ENCODE results near the gene CDKL1.
"Not testable (repeated sequence)": the region's sequence is repeated elsewhere in the genome, so short reads cannot be mapped to it uniquely, and the experiment has no call there.

Gene CDKL1

DNA sequence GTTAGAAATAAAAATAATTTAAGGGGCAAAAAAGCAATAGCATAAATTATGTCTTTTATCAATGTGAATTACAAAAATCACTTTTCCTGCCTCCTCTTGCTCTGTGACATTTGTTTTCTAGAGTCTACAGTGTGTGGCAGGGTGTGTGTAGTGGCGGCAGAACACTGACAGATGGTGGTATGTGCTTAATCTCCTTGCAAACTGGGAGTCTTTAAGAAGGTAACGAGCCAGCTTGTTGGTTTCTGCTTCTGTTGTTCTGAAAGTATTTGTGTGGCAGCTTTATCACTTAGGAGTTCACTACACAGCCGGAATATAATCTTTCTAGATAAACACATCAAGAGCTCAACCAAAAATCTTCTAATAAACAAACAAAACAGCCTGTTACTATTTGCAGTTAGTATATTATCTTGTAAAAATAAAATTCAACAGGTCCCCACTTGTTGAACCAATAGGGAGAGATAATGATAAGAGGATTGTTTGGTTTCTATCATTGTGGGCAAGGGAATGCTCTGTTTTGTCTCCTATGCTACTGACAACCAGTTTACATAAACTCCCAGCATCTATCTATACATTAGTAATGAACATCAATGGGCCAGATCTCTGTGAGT, 13.0 kb downstream of the CDKL1 start:
- DNase-seq: no peak

DNA sequence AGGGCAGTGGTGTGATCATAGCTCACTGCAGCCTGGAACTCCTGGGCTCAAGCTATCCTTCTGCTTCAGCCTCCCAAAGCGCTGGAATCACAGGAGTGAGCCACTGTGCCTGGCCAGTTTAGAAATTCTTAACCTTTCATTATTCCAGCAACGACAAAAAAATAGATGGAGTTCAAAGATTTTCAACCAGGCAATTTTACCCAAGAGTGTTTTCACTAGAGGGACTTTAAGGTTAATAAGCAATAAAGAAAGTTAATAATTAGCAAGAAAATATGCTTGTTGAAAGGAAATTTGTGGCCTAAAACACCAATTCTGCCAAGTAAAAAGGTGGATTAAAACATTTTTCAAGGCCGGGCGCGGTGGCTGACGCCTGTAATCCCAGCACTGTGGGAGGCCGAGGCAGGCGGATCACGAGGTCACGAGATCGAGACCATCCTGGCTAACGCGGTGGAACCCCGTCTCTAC, 14.8 kb downstream of the CDKL1 start:
- DNase-seq: no peak

DNA sequence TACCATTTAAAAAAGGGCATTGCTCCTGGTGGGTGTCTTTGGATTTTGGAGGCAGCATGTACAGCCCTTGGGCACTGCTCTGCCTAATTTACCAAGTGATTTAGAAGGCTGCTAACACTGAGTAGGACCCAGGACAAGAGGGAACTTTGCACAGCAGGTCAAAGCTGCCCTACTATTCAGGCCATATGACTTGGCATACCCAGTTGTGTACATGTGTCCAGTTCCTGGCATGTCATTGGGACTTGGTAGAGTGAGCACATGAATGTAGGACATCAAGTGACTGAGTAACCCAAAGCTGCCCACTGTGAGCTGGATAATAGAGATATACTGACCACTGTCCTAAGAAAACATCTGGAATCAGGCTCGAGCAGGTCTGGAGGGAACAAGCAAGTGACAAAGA, 15.7 kb downstream of the CDKL1 start:
- DNase-seq: no peak

DNA sequence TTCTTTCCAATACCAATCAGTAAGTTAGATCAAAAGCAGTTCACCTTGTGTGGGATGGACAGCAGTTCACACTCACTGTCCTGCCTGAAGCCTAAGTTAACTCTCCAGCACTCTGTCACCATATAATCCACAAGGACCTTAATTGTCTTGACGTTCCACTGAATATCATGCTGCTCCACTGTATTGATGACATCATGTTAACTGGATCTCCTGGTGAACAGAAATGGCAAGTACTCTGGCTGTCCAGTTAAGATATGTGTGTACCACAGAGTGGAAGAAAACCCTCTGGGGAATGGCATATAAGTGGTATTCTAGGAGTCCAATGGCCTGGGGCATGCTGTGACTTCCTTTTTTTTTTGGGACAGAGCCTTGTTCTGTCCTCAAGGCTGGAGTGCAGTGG, 16.2 kb downstream of the CDKL1 start:
- DNase-seq: no peak

DNA sequence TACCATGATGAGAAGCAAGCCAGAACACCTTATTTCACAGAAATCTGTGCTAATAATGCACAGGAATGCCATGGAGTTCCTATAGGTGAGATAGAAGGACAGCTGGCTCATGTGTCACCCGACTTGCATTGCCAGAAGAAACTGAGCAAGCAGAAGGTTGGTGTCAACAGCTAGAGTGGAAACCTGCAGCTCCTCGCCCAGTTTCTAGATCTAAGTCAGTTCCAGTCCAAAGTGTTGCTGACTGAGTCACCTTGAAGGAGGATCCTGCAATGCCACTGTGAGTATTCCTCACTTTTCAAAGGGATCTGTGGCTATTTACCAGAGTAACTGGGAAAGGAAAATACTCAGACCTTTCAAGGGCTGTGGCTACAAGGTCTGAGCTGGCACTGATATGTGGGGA, 17.1 kb downstream of the CDKL1 start:
- no peak for DNase-seq

DNA sequence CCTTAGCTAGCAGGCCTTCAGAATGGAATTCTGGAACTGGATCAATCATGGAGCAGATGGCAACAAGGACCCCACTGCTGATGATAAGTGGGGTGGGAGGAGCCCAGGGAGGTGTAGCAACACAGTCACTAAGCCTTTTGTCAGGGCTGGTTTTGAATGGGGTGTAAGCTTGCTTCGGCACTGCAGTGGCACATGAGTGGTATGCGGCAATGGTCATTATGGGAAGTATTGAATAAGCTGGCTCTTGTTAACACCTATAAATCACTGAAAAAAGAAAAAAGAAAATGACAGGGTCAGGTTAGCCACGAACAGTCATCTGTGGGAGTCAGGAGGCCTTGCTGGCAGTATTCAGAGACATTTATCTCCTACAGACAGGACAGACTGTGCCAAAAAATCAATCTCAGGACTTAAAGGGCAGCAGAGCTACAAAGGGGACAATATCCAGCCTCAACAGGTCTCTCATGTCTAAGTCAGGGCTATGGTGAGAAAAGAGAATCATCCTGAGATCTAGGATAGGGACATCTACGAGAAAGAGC, 19.1 kb downstream of the CDKL1 start:
- no peak for DNase-seq

DNA sequence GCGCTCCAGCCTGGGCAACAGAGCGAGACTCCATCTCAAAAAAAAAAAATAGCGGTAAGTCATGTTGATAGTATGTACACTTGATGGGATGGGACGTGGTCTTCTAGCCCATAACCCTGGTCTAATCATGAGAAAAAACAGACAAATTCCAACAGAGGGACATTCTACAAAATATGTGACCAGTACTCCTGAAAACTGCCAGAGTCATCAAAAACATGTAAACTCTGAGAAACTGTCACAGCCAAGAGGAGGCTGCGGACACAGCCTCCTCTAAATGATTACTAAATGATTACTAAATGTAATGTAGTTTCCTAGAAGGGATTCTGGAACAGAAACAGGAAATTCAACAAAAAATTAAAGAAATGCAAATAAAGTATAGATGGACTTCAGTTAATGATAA, 20.9 kb downstream of the CDKL1 start:
- no peak for DNase-seq

DNA sequence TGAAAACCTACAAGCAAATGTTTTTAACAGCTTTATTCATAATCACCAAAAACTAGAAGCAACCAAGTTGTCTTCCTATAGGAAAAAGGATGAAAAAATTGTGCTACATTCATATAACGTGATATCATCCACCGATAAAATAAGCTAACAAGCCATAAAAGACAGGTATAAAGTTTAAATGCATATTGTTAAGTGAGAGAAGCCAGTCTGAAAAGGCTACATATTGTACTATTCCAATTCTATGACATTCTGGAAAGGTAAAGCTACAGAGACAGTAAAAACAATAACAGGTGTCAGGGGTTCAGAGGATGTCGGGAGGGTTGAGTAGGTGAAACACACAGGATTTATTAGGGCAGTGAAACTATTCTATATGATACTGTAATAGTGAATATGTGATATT, 22.7 kb downstream of the CDKL1 start:
- no peak for DNase-seq

DNA sequence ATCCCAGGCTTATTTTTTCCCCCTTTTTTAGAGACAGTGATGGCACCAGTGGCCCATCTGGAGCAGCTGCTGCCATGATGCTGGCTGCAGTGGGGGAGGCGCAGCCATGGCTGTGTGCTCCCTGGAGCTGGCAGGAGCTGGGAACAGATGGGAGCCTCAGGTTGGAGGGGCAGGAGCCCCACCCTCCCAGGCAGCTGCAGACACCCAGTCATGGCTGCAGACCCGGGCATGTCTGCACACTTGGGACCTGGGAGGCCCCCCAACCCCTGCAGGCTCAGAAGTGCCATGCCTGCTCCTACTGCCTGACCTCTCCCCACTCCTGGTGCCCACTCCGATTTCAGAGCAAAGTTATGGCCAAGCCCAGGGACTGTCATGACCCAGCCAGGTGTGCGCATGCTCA, 25.1 kb downstream of the CDKL1 start:
- DNase-seq: no peak

DNA sequence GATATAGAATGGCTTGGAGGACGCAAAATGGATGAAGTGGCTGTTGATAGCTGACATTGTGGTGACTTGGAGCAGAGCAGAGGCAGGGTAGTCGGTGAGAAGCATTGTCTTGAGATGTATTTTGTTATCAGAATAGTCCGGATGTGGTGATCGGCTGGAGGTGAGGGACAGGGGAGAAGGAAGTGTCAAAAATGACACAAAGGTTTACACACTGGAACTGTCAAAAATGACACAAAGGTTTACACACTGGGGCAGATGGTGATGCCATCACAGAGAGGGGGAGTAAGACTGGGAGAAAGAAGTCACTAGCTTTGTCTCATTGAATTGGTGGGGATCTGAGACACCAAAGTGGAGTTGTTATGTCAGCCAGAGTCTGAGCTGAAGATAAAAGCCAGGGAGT, 30.1 kb downstream of the CDKL1 start:
- DNase-seq: no peak

DNA sequence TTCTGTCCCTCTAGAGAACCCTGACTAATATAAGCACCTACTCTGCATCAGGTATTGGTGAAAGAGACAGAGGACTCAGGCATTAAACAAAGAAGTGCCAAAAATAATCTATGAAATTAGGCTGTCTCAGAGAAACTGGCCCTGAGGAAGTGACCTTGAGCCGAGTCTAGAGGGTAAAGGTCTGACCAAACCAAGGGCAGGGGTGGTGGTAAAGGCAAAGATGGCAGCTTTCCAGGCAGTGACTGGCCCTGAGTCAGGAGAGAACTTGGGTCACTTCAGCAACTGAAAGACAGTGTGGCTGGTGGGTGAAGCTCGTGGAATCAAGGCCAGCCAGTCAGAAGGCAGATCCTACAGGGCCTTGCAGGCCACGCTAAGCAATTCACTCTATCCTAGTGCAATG, 30.6 kb downstream of the CDKL1 start:
- no peak for DNase-seq

DNA sequence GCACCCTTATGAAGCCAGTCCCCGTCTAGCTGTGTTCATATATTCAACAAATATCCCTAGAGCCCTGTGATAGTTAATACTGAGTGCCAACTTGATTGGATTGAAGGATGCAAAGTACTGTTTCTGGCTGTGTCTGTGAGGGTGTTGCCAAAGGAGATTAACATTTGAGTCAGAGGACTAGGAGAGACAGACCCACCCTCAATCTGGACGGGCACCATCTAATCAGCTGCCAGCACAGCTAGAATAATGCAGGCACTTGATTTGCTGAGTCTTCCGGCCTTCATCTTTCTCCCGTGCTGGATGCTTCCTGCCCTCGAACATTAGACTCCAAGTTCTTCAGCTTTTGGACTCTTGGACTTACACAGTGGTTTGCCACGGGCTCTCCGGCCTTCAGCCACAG, 31.1 kb downstream of the CDKL1 start:
- DNase-seq: not testable (repeated sequence)

DNA sequence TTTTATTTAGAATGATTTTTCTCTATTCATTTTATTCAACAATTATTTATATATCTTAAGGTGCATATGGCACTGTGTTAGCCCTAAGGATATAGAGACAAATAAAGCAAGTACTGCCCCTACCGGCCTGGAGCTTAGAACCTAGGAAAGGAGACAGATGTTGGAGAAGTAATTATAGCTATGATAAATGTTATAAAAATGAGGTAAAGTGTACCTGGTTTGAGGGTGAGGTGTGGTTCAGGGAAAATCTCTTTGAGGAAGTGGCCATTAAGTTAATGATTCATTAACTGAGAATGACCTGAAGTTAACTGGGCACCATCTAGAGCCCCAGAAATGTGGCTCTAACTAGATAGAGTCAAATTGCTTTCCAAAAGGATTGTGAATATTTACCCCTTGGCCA, 31.9 kb downstream of the CDKL1 start:
- DNase-seq: no peak

DNA sequence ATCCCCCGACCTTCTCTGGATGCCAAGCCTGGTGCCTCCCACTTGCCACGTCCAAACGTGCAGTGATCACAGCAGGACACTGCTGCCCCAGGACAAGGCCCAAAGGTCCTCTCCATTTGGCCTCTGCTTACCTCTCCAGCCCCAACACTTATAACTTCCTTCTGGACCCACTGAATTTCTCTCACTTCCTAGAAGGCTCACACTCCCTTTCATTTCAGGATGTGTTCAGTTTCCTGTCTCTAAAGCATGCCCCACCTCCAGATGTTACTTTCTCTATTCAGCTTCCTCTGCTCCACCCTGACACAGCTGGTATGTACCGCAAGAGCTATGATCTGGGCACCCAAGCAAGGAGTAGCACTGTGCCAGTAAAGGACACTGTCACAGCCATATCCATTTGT, 33.0 kb downstream of the CDKL1 start:
- DNase-seq: no peak

DNA sequence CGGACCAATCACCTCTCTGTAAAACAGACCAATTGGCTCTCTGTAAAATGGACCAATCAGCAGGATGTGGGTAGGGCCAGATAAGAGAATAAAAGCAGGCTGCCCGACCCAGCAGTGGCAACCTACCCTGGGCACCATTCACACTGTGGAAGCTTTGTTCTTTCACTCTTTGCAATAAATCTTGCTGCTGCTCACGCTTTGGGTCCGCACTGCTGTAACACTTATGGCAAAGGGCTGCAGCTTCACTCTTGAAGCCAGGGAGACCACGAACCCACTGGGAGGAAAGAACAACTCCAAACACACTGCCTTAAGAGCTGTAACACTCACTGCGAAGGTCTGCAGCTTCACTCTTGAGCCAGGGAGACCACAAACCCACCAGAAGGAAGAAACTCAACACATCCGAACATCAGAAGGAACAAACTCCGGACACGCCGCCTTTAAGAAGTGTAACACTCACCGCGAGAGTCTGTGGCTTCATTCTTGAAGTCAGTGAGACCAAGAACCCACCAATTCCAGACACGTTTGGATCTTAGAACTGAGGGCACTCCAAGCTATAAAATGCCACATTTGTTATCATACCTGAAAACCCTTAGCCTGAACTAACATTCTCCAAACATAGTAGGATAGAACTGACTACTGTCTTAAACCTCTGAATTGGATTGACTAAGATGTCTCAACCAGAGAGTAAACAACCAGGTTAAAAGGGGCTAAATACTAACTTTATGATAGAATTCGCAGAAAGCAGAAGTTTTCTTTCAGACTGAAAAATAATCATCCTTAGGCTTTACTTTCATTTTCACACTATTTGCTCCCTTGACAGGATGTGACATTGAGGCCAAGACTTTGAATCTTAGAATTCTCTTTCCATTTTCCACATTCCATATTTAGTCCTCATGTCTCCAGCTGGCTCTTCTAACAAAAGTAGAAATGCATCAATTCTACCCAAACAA, 33.6 kb downstream of the CDKL1 start:
- no peak for DNase-seq

DNA sequence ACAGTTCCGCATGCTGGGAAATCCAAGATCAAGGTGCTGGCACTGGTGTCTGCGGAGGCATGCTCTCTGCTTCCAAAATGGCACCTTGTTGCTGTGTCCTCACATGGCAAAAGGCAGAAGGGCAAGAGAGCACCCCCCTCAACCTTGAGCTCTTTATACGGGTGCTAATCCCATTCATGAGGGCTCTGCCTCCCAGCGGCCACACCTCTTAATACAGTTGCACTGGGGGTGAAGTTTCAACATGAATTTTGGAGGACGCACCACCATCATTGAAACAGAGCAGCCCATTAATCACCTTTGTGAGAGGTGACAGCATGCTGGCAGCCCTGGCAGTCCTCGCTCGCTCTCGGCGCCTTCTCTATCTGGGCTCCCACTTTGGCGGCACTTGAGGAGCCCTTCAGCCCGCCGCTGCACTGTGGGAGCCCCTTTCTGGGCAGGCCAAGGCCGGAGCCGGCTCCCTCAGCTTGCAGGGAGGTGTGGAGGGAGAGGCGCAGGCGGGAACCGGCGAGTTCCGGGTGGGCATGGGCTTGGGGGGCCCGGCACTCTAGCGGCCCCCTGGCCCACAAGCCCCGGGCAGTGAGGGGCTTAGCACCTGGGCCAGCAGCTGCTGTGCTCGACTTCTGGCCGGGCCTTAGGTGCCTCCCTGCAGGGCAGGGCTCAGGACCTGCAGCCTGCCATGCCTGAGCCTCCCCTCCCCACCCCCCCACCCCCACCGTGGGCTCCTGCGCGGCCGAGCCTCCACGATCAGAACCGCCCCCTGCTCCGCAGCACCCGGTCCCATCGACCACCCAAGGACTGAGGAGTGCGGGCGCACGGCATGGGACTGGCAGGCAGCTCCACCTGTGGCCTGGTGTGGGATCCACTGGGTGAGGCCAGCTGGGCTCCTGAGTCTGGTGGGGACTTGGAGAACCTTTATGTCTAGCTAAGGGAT, 34.9 kb downstream of the CDKL1 start:
- DNase-seq: not testable (repeated sequence)

DNA sequence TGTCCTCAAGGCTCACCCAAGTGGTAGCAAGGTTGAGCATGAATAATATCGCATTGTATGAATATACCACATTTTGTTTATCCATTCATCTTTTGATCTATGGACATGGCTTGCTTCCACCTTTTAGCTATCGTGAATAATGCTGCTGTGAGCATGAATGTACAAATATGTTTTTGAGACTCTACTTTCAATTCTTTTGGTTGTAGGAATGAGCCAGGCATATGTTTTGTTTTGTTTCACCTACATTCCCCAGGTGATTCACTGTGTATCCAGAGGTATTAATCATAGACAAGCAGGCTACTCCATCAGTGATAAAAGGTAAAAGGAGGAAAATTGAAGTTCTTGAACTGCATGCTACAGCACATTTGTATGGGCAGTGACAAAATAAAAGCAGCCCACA, 35.8 kb downstream of the CDKL1 start:
- no peak for DNase-seq

DNA sequence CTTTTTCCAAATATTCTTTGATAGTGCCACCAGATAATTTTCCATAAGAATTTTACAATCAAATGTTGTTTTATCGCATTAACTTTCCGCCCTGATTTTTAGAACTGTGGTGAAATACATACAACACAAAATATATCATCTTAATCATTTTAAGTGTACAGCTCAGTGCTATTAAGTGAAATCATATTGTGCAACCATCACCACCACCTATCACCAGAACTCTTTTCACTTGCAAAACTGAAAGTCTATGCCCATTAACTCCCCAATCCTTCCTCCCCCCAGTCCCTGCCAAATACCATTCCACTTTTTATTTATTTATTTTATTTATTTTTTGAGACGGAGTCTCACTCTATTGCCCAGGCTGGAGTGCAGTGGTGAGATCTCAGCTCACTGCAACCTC, 36.6 kb downstream of the CDKL1 start:
- DNase-seq: no peak

DNA sequence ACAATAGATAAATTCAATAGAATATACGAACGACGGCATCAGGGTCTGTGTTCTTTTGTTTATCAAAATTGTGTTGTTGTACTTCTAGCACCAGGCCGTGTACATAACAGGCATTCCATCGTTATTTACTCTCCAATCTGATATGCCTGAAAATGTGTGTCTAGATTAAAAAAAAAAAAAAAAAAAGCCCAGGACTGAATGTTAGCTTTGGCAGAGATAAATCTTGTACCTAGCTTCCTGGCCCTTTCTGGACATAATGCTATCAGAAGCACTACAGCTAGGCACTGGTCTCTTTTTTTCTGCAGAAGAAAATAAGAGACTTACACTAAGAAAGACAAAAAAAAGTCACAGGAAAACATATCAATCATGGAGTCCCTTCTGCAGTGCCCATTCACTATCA, 37.0 kb downstream of the CDKL1 start:
- no peak for DNase-seq

DNA sequence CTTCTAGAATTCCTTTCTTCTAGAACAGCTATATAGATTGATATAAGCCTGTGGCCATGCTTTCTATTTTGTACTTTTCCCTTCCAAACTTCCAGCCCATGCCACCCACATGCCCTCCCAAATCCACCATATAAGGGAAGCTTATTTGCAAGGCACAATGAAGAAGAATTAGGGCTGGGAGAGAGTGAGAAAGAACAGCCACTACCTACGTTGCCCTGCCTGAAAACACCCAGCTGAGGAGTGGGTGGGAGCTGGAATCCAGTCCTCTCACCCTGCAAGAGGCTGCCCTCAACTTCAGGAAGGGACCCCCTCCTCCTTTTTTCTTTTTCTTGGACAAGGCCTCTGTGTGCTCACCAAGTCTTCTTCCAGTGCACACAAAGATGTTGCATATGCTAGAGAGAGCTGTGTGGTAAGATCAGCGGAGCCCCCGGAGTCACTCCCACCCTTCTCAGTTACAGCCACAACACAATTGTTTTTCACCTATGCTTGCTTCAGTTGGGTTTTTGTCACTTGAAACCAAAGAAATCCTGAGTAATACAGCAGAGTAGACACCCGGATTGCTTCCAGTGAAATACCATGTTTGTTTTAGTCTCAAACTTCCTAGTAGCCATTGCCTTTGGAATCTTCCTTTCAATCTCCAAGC, 38.8 kb downstream of the CDKL1 start:
- DNase-seq: no peak

DNA sequence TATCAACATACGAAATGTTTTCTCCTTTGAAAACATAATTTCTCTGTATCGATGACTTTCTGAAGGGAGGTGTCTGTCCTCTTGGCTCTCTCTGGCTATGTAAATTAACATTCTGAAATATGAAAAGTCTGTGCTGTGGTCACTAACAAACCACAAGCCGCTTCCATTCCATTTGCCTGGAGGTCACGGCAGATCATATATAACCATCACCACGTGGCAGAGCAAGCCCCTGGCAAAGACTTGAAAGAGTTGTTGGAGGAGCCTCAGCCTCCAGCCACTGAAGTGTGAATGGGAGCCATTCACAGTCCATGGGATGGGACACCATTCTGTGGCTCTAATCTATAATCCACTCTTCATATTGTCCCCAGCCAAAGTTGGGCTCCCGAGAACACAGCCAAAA, 39.6 kb downstream of the CDKL1 start:
- DNase-seq: no peak

DNA sequence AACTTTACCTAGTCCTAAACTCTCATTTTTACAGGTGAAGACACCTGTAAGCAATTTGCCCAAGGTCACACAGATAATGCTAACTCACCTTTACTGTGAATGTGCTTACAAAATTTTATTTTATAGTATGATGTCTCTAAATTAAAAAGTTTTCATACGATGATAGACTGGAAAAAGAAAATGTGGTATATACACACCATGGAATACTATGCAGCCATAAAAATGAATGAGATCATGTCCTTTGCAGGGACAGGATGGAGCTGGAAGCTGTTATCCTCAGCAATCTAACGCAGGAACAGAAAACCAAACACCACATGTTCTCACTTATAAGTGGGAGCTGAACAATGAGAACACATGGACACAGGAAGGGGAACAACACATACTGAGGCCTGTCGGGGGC, 40.4 kb downstream of the CDKL1 start:
- DNase-seq: not testable (repeated sequence)

DNA sequence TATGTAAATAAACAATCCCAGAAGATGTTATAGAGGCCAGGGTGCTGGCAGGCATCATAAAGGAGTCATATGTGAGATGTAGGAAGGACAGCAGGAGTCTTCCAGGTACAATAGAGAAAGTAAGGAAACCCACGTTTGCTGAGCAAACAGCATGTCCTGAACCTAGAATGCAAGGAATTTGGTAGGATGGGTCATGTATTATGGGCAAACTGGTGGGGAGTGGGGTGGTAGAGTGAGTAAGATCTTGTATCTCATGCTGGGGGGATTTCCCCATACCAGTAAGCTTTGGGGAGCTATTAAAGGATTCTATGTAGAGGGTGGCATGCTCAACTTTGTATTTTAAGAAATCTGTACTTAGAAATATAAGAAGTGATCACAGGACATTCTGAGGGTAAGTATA, 41.0 kb downstream of the CDKL1 start:
- no peak for DNase-seq

Data from DMS153 (cell line).